ENCODE results near the gene NOD2.

GRCh38 chr16:50731989-50732832 is 38.8 kb downstream of the NOD2 start:
- TF ChIP-seq CTCF (IDR thresholded peaks at IDR 0.05) = no peak
- TF ChIP-seq POLR2A (IDR thresholded peaks at IDR 0.05) = no peak
